ENCODE data around the gene MFN2.

MFN2 gene

DNA sequence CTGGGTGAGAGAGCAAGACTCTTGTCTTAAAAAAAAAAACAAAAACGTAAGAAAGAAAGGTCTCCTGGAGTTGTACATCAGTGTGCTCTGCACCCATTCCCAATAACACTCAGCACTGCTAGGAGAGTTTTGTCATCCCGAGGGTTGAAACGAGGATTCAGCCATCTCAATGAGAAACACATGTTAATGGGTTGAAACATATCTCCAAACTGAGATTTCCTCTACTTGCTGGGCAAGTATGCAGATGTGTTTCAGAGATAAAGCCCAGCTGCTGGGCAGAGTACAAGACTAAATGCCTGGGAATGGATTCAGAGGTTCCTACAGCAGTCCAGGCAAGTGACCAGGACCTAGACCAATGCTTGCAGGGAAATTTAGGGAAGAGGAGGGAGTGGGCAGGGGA is 2.6 kb upstream of the MFN2 start:
- Mint-ChIP-seq H3K36me3 (peaks cover 11% of the 10 kb centered on the region), H3K4me1 (peaks cover 50% of the 10 kb centered on the region), H3K9me3 (no peaks in the 10 kb centered on the region), H3K27ac (peak overlapping the region; percentile 29), H3K4me3 (no peak overlapping the region), H3K27me3 (no peaks in the 10 kb centered on the region)
- no peak for DNase-seq
- CTCF ChIA-PET = interaction anchor here (1.3 kb wide), 1 partner anchor 10 kb away, joined by 4 read pairs; no protein-coding TSS in a partner anchor

DNA sequence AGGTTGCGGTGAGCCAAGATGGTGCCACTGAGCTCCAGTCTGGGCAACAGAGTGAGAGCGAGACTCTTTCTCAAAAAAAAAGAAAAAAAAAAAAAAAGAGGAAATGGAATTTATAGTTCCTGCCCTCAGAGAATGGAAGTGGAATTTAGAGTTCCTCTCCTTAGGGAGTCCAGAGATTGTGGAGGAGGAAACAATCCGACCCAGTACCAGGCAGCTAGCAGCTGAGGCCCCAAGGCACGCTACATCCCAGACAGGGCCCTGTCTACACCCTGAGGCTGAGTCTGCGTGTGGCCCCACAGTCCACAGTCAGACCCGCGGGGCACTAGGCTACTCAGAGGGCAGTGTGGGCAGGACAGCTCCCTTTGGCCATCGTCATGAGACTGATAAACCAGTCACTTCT is 1.9 kb upstream of the MFN2 start:
- H3K36me3 Mint-ChIP-seq = peaks cover 12% of the 10 kb centered on the region
- CTCF ChIA-PET = interaction anchor here (1.3 kb wide), 1 partner anchor 11 kb away, joined by 4 read pairs; no protein-coding TSS in a partner anchor
- H3K4me1 Mint-ChIP-seq = peaks cover 43% of the 10 kb centered on the region
- H3K27me3 Mint-ChIP-seq = no peaks in the 10 kb centered on the region
- H3K9me3 Mint-ChIP-seq = no peaks in the 10 kb centered on the region
- no peak overlapping the region for H3K4me3 Mint-ChIP-seq
- DNase-seq = no peak
- no peak overlapping the region for H3K27ac Mint-ChIP-seq

GRCh38 chr1:11979028-11979850 is 1.0 kb upstream of the MFN2 start:
- Mint-ChIP-seq H3K9me3 (no peaks in the 10 kb centered on the region), H3K36me3 (peaks cover 16% of the 10 kb centered on the region), H3K27ac (peak overlapping the region; percentile 96), H3K4me1 (peaks cover 41% of the 10 kb centered on the region), H3K27me3 (no peaks in the 10 kb centered on the region), H3K4me3 (peak overlapping the region; percentile 97)
- DNase-seq = no peak
- CTCF ChIA-PET = interaction anchor here (0.8 to 2.0 kb wide), 3 partner anchors 12 to 71 kb away, joined by 3 to 6 read pairs (median 4); no protein-coding TSS in a partner anchor

DNA sequence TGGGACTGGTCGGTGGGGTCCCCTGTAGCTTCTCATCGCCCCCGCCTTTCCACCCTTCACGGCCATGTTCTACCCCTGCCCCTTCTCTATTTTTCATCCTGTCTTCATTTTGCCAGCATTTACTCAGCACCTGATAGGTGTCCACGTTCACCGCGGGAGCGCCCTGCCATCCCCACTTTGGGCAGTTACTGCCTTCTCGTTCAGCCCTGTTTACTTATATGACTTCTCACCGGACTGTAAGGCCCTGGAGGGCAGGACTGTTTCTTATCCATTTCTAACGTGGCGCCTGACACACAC is 380 bp downstream of the MFN2 start:
- DNase-seq = no peak
- CTCF ChIA-PET = interaction anchor here (1.6 to 2.3 kb wide), 4 partner anchors 16 to 246 kb away, joined by 3 to 7 read pairs (median 5); no protein-coding TSS in a partner anchor
- Mint-ChIP-seq H3K9me3 (no peaks in the 10 kb centered on the region), H3K27ac (peak overlapping the region; percentile 96), H3K4me1 (peaks cover 39% of the 10 kb centered on the region), H3K36me3 (peaks cover 16% of the 10 kb centered on the region), H3K4me3 (peak overlapping the region; percentile 97), H3K27me3 (no peaks in the 10 kb centered on the region)

DNA sequence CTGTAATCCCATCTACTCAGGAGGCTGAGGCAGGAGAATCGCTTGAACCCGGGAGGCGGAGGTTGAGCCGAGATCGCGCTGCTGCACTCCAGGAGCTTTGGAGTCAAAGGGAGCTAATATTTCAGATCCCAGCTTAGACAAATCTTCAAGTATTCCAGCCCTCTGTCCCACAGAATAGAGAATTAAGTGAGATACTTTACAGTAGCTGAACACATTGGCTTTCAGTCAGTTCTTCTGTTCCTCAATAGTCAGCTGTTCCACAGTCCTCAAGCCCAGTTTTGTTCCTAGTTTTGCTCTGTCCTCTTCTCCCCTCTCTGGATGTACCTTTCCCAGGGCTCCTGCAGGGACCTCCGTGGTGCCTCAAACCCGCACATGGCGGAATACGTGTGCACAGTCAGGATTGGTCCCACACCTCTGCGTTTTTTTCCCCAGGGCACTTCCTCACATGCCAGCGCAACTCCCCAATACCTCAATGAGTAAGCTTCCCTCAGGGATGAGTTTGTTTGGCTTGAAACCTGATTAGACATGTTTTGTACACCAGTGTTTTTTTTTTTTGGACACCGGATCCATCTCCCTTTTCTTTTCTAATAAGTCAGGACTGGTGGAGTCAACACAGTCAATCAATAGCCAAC is 1.2 kb downstream of the MFN2 start:
- Mint-ChIP-seq H3K27ac (peak overlapping the region; percentile 96), H3K4me1 (peaks cover 42% of the 10 kb centered on the region), H3K9me3 (no peaks in the 10 kb centered on the region)

GRCh38 chr1:11982010-11982392 is 1.8 kb downstream of the MFN2 start:
- Mint-ChIP-seq H3K4me3 (peak overlapping the region; percentile 97), H3K27ac (peak overlapping the region; percentile 96), H3K36me3 (peaks cover 21% of the 10 kb centered on the region), H3K9me3 (no peaks in the 10 kb centered on the region), H3K4me1 (peaks cover 42% of the 10 kb centered on the region), H3K27me3 (no peaks in the 10 kb centered on the region)
- no peak for DNase-seq
- CTCF ChIA-PET = interaction anchor here (1.1 to 2.3 kb wide), 3 partner anchors 8 to 49 kb away, joined by 3 to 7 read pairs (median 5); no protein-coding TSS in a partner anchor

More for the DNA sequence above, 1.2 kb downstream of the MFN2 start:
- DNase-seq = no peak
- H3K36me3 Mint-ChIP-seq = peaks cover 21% of the 10 kb centered on the region
- peak overlapping the region; percentile 97 for H3K4me3 Mint-ChIP-seq
- no peaks in the 10 kb centered on the region for H3K27me3 Mint-ChIP-seq
- CTCF ChIA-PET = interaction anchor here (1.1 to 2.3 kb wide), 6 partner anchors 8 to 246 kb away, joined by 3 to 7 read pairs (median 4); no protein-coding TSS in a partner anchor

- Mint-ChIP-seq H3K4me1 (peaks cover 42% of the 10 kb centered on the region), H3K9me3 (no peaks in the 10 kb centered on the region), H3K4me3 (no peak overlapping the region), H3K27me3 (no peaks in the 10 kb centered on the region), H3K27ac (no peak overlapping the region), H3K36me3 (peaks cover 24% of the 10 kb centered on the region)
- CTCF ChIA-PET = interaction anchor here (1.1 kb wide), 1 partner anchor 95 kb away, joined by 3 read pairs; no protein-coding TSS in a partner anchor
- DNase-seq = no peak
Measured at GRCh38 chr1:11984121-11984520, 3.9 kb downstream of the MFN2 start.

- Mint-ChIP-seq H3K27me3 (no peaks in the 10 kb centered on the region), H3K9me3 (no peaks in the 10 kb centered on the region), H3K27ac (peak overlapping the region; percentile 58), H3K4me1 (peaks cover 38% of the 10 kb centered on the region), H3K4me3 (no peak overlapping the region), H3K36me3 (peaks cover 27% of the 10 kb centered on the region)
- DNase-seq = no peak
- CTCF ChIA-PET = interaction anchor here (1.1 kb wide), 1 partner anchor 94 kb away, joined by 3 read pairs; no protein-coding TSS in a partner anchor
Measured at GRCh38 chr1:11984576-11984975, 4.3 kb downstream of the MFN2 start.

DNA sequence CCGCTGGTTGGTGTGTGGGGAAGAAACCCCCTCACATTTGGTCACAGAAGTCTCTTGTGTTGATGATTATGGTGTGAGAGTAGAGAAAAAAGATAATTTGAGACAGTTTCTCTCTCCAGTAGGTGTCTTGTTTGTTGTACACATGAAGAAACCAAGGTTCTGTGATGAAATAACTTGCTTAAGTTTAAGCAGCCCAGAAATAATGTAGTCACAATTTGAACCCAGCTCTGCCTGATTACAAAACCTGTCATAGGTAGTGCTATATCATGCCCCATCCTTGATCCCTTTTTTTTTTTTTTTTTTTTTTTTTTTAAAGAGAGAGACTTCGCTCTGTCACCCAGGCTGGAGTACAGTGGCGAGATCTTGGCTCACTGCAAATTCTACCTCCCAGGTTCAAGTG is 4.9 kb downstream of the MFN2 start:
- no peak overlapping the region for H3K4me3 Mint-ChIP-seq
- H3K9me3 Mint-ChIP-seq = no peaks in the 10 kb centered on the region
- DNase-seq = no peak
- CTCF ChIA-PET = no interaction called here
- peaks cover 30% of the 10 kb centered on the region for H3K36me3 Mint-ChIP-seq
- peaks cover 32% of the 10 kb centered on the region for H3K4me1 Mint-ChIP-seq
- no peak overlapping the region for H3K27ac Mint-ChIP-seq
- no peaks in the 10 kb centered on the region for H3K27me3 Mint-ChIP-seq

GRCh38 chr1:11985851-11986250 is 5.6 kb downstream of the MFN2 start:
- no peak for DNase-seq
- Mint-ChIP-seq H3K4me3 (no peak overlapping the region), H3K4me1 (peaks cover 28% of the 10 kb centered on the region), H3K27me3 (no peaks in the 10 kb centered on the region), H3K27ac (no peak overlapping the region), H3K36me3 (peaks cover 36% of the 10 kb centered on the region), H3K9me3 (no peaks in the 10 kb centered on the region)
- CTCF ChIA-PET = interaction anchor here (0.6 kb wide), 1 partner anchor 121 kb away, joined by 3 read pairs; no protein-coding TSS in a partner anchor

GRCh38 chr1:11989669-11990068 is 9.4 kb downstream of the MFN2 start:
- peaks cover 39% of the 10 kb centered on the region for H3K36me3 Mint-ChIP-seq
- no peak for DNase-seq
- CTCF ChIA-PET = no interaction called here
- no peak overlapping the region for H3K4me3 Mint-ChIP-seq
- no peaks in the 10 kb centered on the region for H3K27me3 Mint-ChIP-seq
- no peak overlapping the region for H3K27ac Mint-ChIP-seq
- H3K9me3 Mint-ChIP-seq = no peaks in the 10 kb centered on the region
- peaks cover 4% of the 10 kb centered on the region for H3K4me1 Mint-ChIP-seq

- H3K4me1 Mint-ChIP-seq = peaks cover 4% of the 10 kb centered on the region
- DNase-seq = no peak
- peaks cover 40% of the 10 kb centered on the region for H3K36me3 Mint-ChIP-seq
- no peak overlapping the region for H3K4me3 Mint-ChIP-seq
- H3K9me3 Mint-ChIP-seq = no peaks in the 10 kb centered on the region
- H3K27ac Mint-ChIP-seq = peak overlapping the region; percentile 11
- CTCF ChIA-PET = no interaction called here
- H3K27me3 Mint-ChIP-seq = no peaks in the 10 kb centered on the region
Measured at GRCh38 chr1:11990303-11991032, 10.2 kb downstream of the MFN2 start.

GRCh38 chr1:11991969-11992676 is 11.9 kb downstream of the MFN2 start:
- Mint-ChIP-seq H3K4me1 (no peaks in the 10 kb centered on the region), H3K9me3 (no peaks in the 10 kb centered on the region), H3K27me3 (no peaks in the 10 kb centered on the region), H3K27ac (no peak overlapping the region), H3K36me3 (peaks cover 42% of the 10 kb centered on the region), H3K4me3 (no peak overlapping the region)
- CTCF ChIA-PET = interaction anchor here (0.6 kb wide), 1 partner anchor 127 kb away, joined by 3 read pairs; no protein-coding TSS in a partner anchor
- no peak for DNase-seq
